ENCODE measurements around the gene EVI5L. TPM values are rescaled to one million over a fixed set of nuclear protein-coding genes. Genes with fewer than 3 reads are reported as not detected.

Gene EVI5L
- total RNA-seq (2022) (12.2 and 12.5 TPM in 2 replicates), Bru-seq, nascent RNA (percentile 42 among the genes with signal in this experiment), BruChase-seq, experiment 1, labeled RNA remaining after a 6-hour chase (percentile 53 among the genes with signal in this experiment), BruChase-seq, experiment 2, labeled RNA remaining after a 2-hour chase (percentile 52 among the genes with signal in this experiment)
- long read RNA-seq, partial matches to known transcripts, result 1 of 8 reads
- long read RNA-seq, other reads (novel, unspliced or antisense), result 3 of 8 reads

DNA sequence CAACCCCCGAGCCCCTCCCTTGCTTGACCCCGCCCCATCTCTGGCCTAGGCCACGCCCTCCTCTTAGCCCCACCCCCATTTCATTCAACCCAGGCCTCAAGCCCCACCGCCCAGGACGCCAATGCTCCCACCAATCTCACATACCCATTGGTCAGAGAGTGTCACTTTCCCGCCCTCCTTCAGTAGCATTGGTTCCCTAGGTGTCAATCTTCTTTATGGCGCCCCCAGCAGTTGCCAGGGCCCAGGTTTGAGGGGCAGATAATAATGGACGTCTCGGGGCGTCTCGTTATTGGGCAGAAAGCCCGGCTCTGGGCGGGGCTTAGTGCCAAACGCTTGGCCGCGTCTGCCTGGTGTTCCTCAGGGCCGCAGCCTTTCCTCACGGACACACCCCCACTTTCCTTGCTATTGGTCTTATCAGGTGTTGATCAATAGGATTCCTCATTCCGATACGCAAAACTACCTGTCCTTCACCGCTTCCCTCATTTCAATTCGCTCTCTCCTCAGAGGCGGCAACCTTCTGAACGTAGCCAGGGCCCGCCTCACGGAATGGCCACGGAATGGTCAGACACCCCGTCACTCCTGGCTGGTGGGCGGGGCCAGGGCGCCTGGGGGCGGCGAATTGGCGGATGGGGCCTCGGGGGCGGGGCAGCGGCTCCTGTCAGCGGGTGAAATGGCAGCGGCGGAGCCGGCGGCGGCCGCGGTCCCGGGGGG, at the start of gene EVI5L:
Gene EVI5L (plus strand): TSS at position 658 of the 711 bp plus-strand sequence. CDS start 16,325 bp downstream, outside the sequence.
- TF ChIP-seq, protein P1, sequence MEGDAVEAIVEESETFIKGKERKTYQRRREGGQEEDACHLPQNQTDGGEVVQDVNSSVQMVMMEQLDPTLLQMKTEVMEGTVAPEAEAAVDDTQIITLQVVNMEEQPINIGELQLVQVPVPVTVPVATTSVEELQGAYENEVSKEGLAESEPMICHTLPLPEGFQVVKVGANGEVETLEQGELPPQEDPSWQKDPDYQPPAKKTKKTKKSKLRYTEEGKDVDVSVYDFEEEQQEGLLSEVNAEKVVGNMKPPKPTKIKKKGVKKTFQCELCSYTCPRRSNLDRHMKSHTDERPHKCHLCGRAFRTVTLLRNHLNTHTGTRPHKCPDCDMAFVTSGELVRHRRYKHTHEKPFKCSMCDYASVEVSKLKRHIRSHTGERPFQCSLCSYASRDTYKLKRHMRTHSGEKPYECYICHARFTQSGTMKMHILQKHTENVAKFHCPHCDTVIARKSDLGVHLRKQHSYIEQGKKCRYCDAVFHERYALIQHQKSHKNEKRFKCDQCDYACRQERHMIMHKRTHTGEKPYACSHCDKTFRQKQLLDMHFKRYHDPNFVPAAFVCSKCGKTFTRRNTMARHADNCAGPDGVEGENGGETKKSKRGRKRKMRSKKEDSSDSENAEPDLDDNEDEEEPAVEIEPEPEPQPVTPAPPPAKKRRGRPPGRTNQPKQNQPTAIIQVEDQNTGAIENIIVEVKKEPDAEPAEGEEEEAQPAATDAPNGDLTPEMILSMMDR (IDR thresholded peaks at IDR 0.05; ENCODE audit: unreplicated experiment), result no peak
- DNase-seq, result peak; percentile 97
- Mint-ChIP-seq H3K36me3 (ENCODE audit: insufficient read depth, unreplicated experiment) (peaks cover 26% of the 10 kb centered on the region), H3K27me3 (ENCODE audit: unreplicated experiment) (no peaks in the 10 kb centered on the region), H3K4me3 (ENCODE audit: low read depth, unreplicated experiment) (peak within 1 kb of the TSS; percentile 61), H3K9me3 (ENCODE audit: low read depth, unreplicated experiment) (no peaks in the 10 kb centered on the region), H3K4me1 (ENCODE audit: low read depth, unreplicated experiment) (peaks cover 28% of the 10 kb centered on the region), H3K27ac (ENCODE audit: unreplicated experiment) (peak within 1 kb of the TSS; percentile 72)
- intact Hi-C loops (cut with micrococcal nuclease; ENCODE audit: unreplicated experiment), result no loop called here
- CTCF ChIA-PET, result no interaction called here
- no TSS peak for BruUV-seq (replicated peaks)

DNA sequence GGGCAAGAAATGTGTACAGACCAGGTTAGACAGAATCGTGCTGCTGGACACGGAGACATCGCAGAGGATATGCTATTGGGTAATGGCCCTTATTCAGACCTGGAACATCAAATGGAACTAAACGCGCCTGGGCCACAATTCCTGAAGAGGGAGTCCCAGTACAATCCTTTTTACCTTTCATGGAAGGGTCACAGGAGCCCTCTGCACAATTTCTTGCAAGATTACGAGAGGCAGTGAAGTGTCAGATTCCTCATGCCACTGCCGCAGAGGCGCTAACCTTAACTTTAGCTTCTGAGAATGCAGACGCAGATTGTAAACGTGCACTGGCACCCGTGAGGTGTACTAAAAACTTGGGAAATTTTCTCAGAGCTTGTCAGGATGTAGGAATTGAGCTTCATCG, 48.9 kb upstream of the EVI5L start:
- no peak for DNase-seq
- H3K36me3 Mint-ChIP-seq (ENCODE audit: insufficient read depth, unreplicated experiment), result no peaks in the 10 kb centered on the region
- H3K9me3 Mint-ChIP-seq (ENCODE audit: low read depth, unreplicated experiment), result no peaks in the 10 kb centered on the region
- no TSS peak for BruUV-seq (replicated peaks)
- H3K4me1 Mint-ChIP-seq (ENCODE audit: low read depth, unreplicated experiment), result peaks cover 9% of the 10 kb centered on the region
- H3K4me3 Mint-ChIP-seq (ENCODE audit: low read depth, unreplicated experiment), result no peak overlapping the region
- no peak overlapping the region for H3K27ac Mint-ChIP-seq (ENCODE audit: unreplicated experiment)
- intact Hi-C loops (cut with micrococcal nuclease; ENCODE audit: unreplicated experiment), result no loop called here
- CTCF ChIA-PET, result no interaction called here
- TF ChIP-seq, protein P1 (IDR thresholded peaks at IDR 0.05; ENCODE audit: unreplicated experiment), result no peak
- peaks cover 79% of the 10 kb centered on the region for H3K27me3 Mint-ChIP-seq (ENCODE audit: unreplicated experiment)

- Mint-ChIP-seq H3K27me3 (ENCODE audit: unreplicated experiment) (peaks cover 64% of the 10 kb centered on the region), H3K4me1 (ENCODE audit: low read depth, unreplicated experiment) (peaks cover 9% of the 10 kb centered on the region), H3K4me3 (ENCODE audit: low read depth, unreplicated experiment) (no peak overlapping the region), H3K36me3 (ENCODE audit: insufficient read depth, unreplicated experiment) (no peaks in the 10 kb centered on the region), H3K9me3 (ENCODE audit: low read depth, unreplicated experiment) (no peaks in the 10 kb centered on the region), H3K27ac (ENCODE audit: unreplicated experiment) (peak overlapping the region; percentile 8)
- intact Hi-C loops (cut with micrococcal nuclease; ENCODE audit: unreplicated experiment), result no loop called here
- BruUV-seq (replicated peaks), result no TSS peak
- peak; percentile 50 for DNase-seq
- TF ChIP-seq, protein P1 (IDR thresholded peaks at IDR 0.05; ENCODE audit: unreplicated experiment), result no peak
- CTCF ChIA-PET, result interaction anchor here (0.7 to 1.0 kb wide), 4 partner anchors 15 to 189 kb away, joined by 3 to 4 read pairs (median 3); partner anchors contain the start of gene TRAPPC5
Measured at GRCh38 chr19:7783991-7784423, 46.0 kb upstream of the EVI5L start.

DNA sequence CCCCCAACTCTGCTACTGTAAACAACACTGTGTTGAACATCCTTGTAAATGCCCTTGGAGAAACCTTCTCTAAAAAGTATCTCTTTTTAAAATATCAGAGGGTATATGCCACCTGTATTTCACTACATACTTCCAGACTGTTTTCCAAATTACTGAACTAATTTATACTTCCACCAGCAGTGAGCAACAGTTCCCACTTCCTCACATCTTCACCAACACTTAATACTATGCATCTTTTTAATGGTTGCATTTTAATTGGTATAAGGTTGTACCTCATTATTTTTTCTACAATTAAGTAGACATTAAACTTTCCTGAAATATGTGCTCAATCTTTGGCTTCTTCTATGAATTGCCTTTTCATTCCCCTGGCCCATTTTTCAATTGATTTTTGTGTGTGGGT, 45.2 kb upstream of the EVI5L start:
- no TSS peak for BruUV-seq (replicated peaks)
- CTCF ChIA-PET, result no interaction called here
- no peak overlapping the region for H3K4me3 Mint-ChIP-seq (ENCODE audit: low read depth, unreplicated experiment)
- DNase-seq, result no peak
- peaks cover 9% of the 10 kb centered on the region for H3K4me1 Mint-ChIP-seq (ENCODE audit: low read depth, unreplicated experiment)
- intact Hi-C loops (cut with micrococcal nuclease; ENCODE audit: unreplicated experiment), result no loop called here
- H3K27me3 Mint-ChIP-seq (ENCODE audit: unreplicated experiment), result peaks cover 55% of the 10 kb centered on the region
- TF ChIP-seq, protein P1 (IDR thresholded peaks at IDR 0.05; ENCODE audit: unreplicated experiment), result no peak
- H3K27ac Mint-ChIP-seq (ENCODE audit: unreplicated experiment), result no peak overlapping the region
- H3K36me3 Mint-ChIP-seq (ENCODE audit: insufficient read depth, unreplicated experiment), result no peaks in the 10 kb centered on the region
- no peaks in the 10 kb centered on the region for H3K9me3 Mint-ChIP-seq (ENCODE audit: low read depth, unreplicated experiment)
